Nephron progenitor cell (in vitro differentiated cells): ENCODE data around the gene CBX7.

Experiments used
- DNase-seq: peaks from one replicate; pipeline ENCODE4 v3.0.0; 2021
- H3K27ac Mint-ChIP-seq: 2 replicates; pipeline ENCODE4 v1.8.0; 2021; ENCODE audit warnings: mild to moderate bottlenecking, moderate library complexity, mixed read lengths
- H3K27me3 Mint-ChIP-seq: 2 replicates; pipeline ENCODE4 v1.8.0; 2021; ENCODE audit warnings: mild to moderate bottlenecking, low read depth, mixed read lengths; ENCODE audit not compliant: poor library complexity
- H3K36me3 Mint-ChIP-seq: 2 replicates; pipeline ENCODE4 v1.8.0; 2021; ENCODE audit warnings: low read depth, mixed read lengths
- H3K4me1 Mint-ChIP-seq: 2 replicates; pipeline ENCODE4 v1.8.0; 2021; ENCODE audit warnings: mixed read lengths
- H3K4me3 Mint-ChIP-seq: 2 replicates; pipeline ENCODE4 v1.8.0; 2021; ENCODE audit warnings: mild to moderate bottlenecking, moderate library complexity, mixed read lengths
- H3K9me3 Mint-ChIP-seq: 2 replicates; pipeline ENCODE4 v1.8.0; 2021; ENCODE audit warnings: mild to moderate bottlenecking, moderate library complexity, mixed read lengths
- TF ChIP-seq, protein P1 (sequence below): fragments of 200-600 bp; sonication (generic); IDR thresholded peaks from 2 replicates; pipeline ENCODE4 v1.5.0; 2021; ENCODE audit warnings: antibody characterized with exemption

Gene CBX7

GRCh38 chr22:39179841-39180335, 27.4 kb upstream of the CBX7 start:
- Mint-ChIP-seq H3K4me1 (peaks cover 56% of the 10 kb centered on the region), H3K27ac (peak overlapping the region; percentile 83), H3K36me3 (peaks cover 4% of the 10 kb centered on the region), H3K9me3 (peaks cover 10% of the 10 kb centered on the region), H3K27me3 (peaks cover 3% of the 10 kb centered on the region), H3K4me3 (peak overlapping the region; percentile 18)
- TF ChIP-seq, protein P1, sequence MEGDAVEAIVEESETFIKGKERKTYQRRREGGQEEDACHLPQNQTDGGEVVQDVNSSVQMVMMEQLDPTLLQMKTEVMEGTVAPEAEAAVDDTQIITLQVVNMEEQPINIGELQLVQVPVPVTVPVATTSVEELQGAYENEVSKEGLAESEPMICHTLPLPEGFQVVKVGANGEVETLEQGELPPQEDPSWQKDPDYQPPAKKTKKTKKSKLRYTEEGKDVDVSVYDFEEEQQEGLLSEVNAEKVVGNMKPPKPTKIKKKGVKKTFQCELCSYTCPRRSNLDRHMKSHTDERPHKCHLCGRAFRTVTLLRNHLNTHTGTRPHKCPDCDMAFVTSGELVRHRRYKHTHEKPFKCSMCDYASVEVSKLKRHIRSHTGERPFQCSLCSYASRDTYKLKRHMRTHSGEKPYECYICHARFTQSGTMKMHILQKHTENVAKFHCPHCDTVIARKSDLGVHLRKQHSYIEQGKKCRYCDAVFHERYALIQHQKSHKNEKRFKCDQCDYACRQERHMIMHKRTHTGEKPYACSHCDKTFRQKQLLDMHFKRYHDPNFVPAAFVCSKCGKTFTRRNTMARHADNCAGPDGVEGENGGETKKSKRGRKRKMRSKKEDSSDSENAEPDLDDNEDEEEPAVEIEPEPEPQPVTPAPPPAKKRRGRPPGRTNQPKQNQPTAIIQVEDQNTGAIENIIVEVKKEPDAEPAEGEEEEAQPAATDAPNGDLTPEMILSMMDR, result no peak
- peak; percentile 21 for DNase-seq

DNA sequence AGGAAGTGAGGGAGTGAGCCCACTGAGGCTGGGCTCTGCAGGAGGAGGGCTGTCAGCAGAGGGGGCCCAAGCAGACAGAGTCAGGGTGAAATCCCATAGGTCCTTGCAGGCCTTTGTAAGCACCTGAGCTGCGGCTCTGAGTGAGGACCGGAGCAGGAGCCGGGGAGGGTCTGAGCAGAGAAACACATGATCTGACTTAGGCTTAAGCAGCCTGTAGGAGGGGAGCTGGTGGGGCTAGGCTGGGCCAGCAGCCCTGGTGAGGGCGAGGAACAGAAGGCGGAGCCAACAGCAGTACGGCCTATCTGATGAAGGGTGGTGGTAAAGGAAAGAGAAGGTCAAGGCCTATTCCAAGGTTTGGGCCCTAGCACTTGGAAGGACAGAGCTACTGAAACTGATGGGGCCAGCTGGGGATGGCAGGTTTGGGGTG, 26.9 kb upstream of the CBX7 start:
- peaks cover 10% of the 10 kb centered on the region for H3K9me3 Mint-ChIP-seq
- peak overlapping the region; percentile 25 for H3K4me3 Mint-ChIP-seq
- H3K27me3 Mint-ChIP-seq, result peaks cover 3% of the 10 kb centered on the region
- peak overlapping the region; percentile 83 for H3K27ac Mint-ChIP-seq
- DNase-seq, result peak; percentile 18
- peaks cover 60% of the 10 kb centered on the region for H3K4me1 Mint-ChIP-seq
- peaks cover 4% of the 10 kb centered on the region for H3K36me3 Mint-ChIP-seq
- TF ChIP-seq, protein P1, result no peak

GRCh38 chr22:39178206-39179111, 26.0 kb upstream of the CBX7 start:
- H3K4me1 Mint-ChIP-seq, result peaks cover 70% of the 10 kb centered on the region
- peak overlapping the region; percentile 83 for H3K27ac Mint-ChIP-seq
- TF ChIP-seq, protein P1, result no peak

GRCh38 chr22:39177791-39178190, 25.3 kb upstream of the CBX7 start:
- Mint-ChIP-seq H3K27ac (peak overlapping the region; percentile 39), H3K27me3 (peaks cover 8% of the 10 kb centered on the region), H3K4me1 (peaks cover 77% of the 10 kb centered on the region), H3K4me3 (no peak overlapping the region), H3K36me3 (peaks cover 4% of the 10 kb centered on the region), H3K9me3 (peaks cover 10% of the 10 kb centered on the region)
- DNase-seq, result no peak
- TF ChIP-seq, protein P1, result no peak

More at GRCh38 chr22:39178206-39179111, 26.0 kb upstream of the CBX7 start:
- H3K4me3 Mint-ChIP-seq, result no peak overlapping the region
- H3K27me3 Mint-ChIP-seq, result peaks cover 4% of the 10 kb centered on the region
- DNase-seq, result no peak
- peaks cover 4% of the 10 kb centered on the region for H3K36me3 Mint-ChIP-seq
- peaks cover 10% of the 10 kb centered on the region for H3K9me3 Mint-ChIP-seq

GRCh38 chr22:39177456-39177775, 24.9 kb upstream of the CBX7 start:
- TF ChIP-seq, protein P1, result no peak
- Mint-ChIP-seq H3K9me3 (peaks cover 9% of the 10 kb centered on the region), H3K4me1 (peaks cover 78% of the 10 kb centered on the region), H3K4me3 (no peak overlapping the region), H3K27ac (peak overlapping the region; percentile 39), H3K27me3 (peaks cover 8% of the 10 kb centered on the region), H3K36me3 (peaks cover 4% of the 10 kb centered on the region)
- no peak for DNase-seq
